ENCODE measurements around the gene ALLC. TPM values are rescaled to one million over a fixed set of nuclear protein-coding genes. Genes with fewer than 3 reads are reported as not detected.

ALLC gene
- total RNA-seq, 1 donor from 2014 or later = not detected

- Histone ChIP-seq H3K9me3 (no peaks in the 10 kb centered on the region), H3K36me3 (no peaks in the 10 kb centered on the region), H3K27ac (no peak overlapping the region), H3K4me1 (no peaks in the 10 kb centered on the region), H3K27me3 (no peaks in the 10 kb centered on the region), H3K4me3 (no peak overlapping the region)
- TF ChIP-seq CTCF (IDR thresholded peaks at IDR 0.05) = no peak
- intact Hi-C loops (cut with DNase I) = no loop called here
- DNase-seq (ENCODE audit: low spot score in 2 of 2) = no peak
These were observed 91.2 kb downstream of the ALLC start for GRCh38 chr2:3749201-3749600.

GRCh38 chr2:3751251-3751650, 93.3 kb downstream of the ALLC start:
- Histone ChIP-seq H3K9me3 (no peaks in the 10 kb centered on the region), H3K27ac (no peak overlapping the region), H3K4me3 (no peak overlapping the region), H3K27me3 (no peaks in the 10 kb centered on the region), H3K36me3 (no peaks in the 10 kb centered on the region), H3K4me1 (no peaks in the 10 kb centered on the region)
- TF ChIP-seq CTCF (IDR thresholded peaks at IDR 0.05) = no peak
- intact Hi-C loops (cut with DNase I) = no loop called here
- no peak for DNase-seq (ENCODE audit: low spot score in 2 of 2)

GRCh38 chr2:3751806-3752205, 93.8 kb downstream of the ALLC start:
- H3K4me3 ChIP-seq = no peak overlapping the region
- intact Hi-C loops (cut with DNase I) = no loop called here
- no peak overlapping the region for H3K27ac ChIP-seq
- TF ChIP-seq CTCF (IDR thresholded peaks at IDR 0.05) = no peak
- no peaks in the 10 kb centered on the region for H3K36me3 ChIP-seq
- no peaks in the 10 kb centered on the region for H3K9me3 ChIP-seq
- H3K27me3 ChIP-seq = no peaks in the 10 kb centered on the region
- no peaks in the 10 kb centered on the region for H3K4me1 ChIP-seq
- DNase-seq (ENCODE audit: low spot score in 2 of 2) = no peak

Other genes with a start within 250 kb of the ALLC start
- 40.9 TPM for gene ADI1, start 138.7 kb upstream of the ALLC start, total RNA-seq
- 9.3 TPM for gene RNASEH1, start 99.9 kb upstream of the ALLC start, total RNA-seq
- gene RPS7, start 82.9 kb upstream of the ALLC start, total RNA-seq = 1,995 TPM
- gene COLEC11, start 63.1 kb upstream of the ALLC start, total RNA-seq = 0.75 TPM
- 2.4 TPM for gene DCDC2C, start 45.4 kb downstream of the ALLC start, total RNA-seq

Measured in ascending aorta (tissue), 2 donors.